ENCODE results near the gene HPRT1. TPM values are rescaled to one million over a fixed set of nuclear protein-coding genes. Genes with fewer than 3 reads are reported as not detected.

HPRT1 gene
- polyA plus RNA-seq, 1 donor (not counting 4 experiments of a cell fraction or from before 2014, with no cell fraction given): 48.1 TPM

- H3K4me2 ChIP-seq (ENCODE audit: control insufficient read depth, extremely low read depth, insufficient read depth, low read depth, low read length): no peak overlapping the region
- dilution Hi-C loops (cut with MboI; ENCODE audit: extremely low pct_ligation_motif_present, low sequenced_read_pairs): no loop called here
- no peaks in the 10 kb centered on the region for H3K27me3 ChIP-seq (ENCODE audit: control insufficient read depth, extremely low read depth, insufficient read depth, low read length)
- no peaks in the 10 kb centered on the region for H3K36me3 ChIP-seq (ENCODE audit: control insufficient read depth in 2 of 2, extremely low read depth in 1 of 2, insufficient read depth in 2 of 2, low read length in 2 of 2)
- H3K4me1 ChIP-seq (ENCODE audit: control insufficient read depth, extremely low read depth, insufficient read depth, low read length): no peaks in the 10 kb centered on the region
- H2AFZ ChIP-seq (ENCODE audit: control insufficient read depth, low read length): no peak overlapping the region
- no peak overlapping the region for H3K9ac ChIP-seq (ENCODE audit: control insufficient read depth, extremely low read depth, insufficient read depth, low read length)
- no peaks in the 10 kb centered on the region for H3K79me2 ChIP-seq (ENCODE audit: control insufficient read depth, insufficient read depth, low read length)
- FAIRE-seq (no peak), DNase-seq (ENCODE audit: low read depth, low spot score) (no peak)
- no peaks in the 10 kb centered on the region for H3K9me1 ChIP-seq (ENCODE audit: control insufficient read depth, extremely low read depth, insufficient read depth, low read length)
- no peaks in the 10 kb centered on the region for H3K9me3 ChIP-seq (ENCODE audit: control insufficient read depth, low read depth, low read length)
- H4K20me1 ChIP-seq (ENCODE audit: control insufficient read depth, extremely low read depth, insufficient read depth, low read length): no peaks in the 10 kb centered on the region
- TF ChIP-seq, protein P1, sequence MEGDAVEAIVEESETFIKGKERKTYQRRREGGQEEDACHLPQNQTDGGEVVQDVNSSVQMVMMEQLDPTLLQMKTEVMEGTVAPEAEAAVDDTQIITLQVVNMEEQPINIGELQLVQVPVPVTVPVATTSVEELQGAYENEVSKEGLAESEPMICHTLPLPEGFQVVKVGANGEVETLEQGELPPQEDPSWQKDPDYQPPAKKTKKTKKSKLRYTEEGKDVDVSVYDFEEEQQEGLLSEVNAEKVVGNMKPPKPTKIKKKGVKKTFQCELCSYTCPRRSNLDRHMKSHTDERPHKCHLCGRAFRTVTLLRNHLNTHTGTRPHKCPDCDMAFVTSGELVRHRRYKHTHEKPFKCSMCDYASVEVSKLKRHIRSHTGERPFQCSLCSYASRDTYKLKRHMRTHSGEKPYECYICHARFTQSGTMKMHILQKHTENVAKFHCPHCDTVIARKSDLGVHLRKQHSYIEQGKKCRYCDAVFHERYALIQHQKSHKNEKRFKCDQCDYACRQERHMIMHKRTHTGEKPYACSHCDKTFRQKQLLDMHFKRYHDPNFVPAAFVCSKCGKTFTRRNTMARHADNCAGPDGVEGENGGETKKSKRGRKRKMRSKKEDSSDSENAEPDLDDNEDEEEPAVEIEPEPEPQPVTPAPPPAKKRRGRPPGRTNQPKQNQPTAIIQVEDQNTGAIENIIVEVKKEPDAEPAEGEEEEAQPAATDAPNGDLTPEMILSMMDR (optimal IDR thresholded peaks at IDR 0.05 in 1 of 3, IDR thresholded peaks at IDR 0.05 in 1 of 3, conservative IDR thresholded peaks at IDR 0.05 in 1 of 3; ENCODE audit: extremely low read depth in 1 of 3, insufficient read depth in 2 of 3, low read length in 3 of 3): no peak
- no peak for TF ChIP-seq EZH2 (IDR thresholded peaks at IDR 0.05; ENCODE audit: low read length)
- H3K4me3 ChIP-seq (ENCODE audit: control insufficient read depth in 2 of 3, extremely low read depth in 1 of 3, insufficient read depth in 2 of 3, low read depth in 1 of 3, low read length in 3 of 3): no peak overlapping the region
- H3K27ac ChIP-seq (ENCODE audit: control insufficient read depth, insufficient read depth, low read length): no peak overlapping the region
Observed at GRCh38 chrX:134501941-134502340, 42.0 kb downstream of the HPRT1 start.

DNA sequence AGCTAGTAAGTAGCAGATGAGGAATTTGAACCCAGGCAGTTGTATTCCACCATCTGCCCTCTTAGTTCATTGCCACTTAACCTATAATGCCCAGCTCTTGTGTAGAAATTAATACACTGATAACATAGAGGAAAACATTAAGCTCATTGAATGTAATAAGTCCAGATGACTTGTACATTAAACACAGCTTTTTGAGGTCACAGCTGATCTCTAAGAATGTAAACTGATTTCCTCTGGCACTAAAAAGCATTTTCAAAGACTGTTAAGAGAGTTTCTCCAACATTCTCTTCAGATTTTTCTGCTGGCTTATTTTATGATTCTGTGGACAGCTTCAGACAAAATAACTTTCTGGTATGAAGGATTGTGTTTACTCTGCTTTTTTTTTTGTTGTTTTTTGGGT lies 42.7 kb downstream of the HPRT1 start:
- FAIRE-seq (no peak), DNase-seq (ENCODE audit: low read depth, low spot score) (no peak)
- TF ChIP-seq, protein P1 (optimal IDR thresholded peaks at IDR 0.05 in 1 of 3, IDR thresholded peaks at IDR 0.05 in 1 of 3, conservative IDR thresholded peaks at IDR 0.05 in 1 of 3; ENCODE audit: extremely low read depth in 1 of 3, insufficient read depth in 2 of 3, low read length in 3 of 3): no peak
- TF ChIP-seq EZH2 (IDR thresholded peaks at IDR 0.05; ENCODE audit: low read length): no peak
- H3K36me3 ChIP-seq (ENCODE audit: control insufficient read depth in 2 of 2, extremely low read depth in 1 of 2, insufficient read depth in 2 of 2, low read length in 2 of 2): no peaks in the 10 kb centered on the region
- no peaks in the 10 kb centered on the region for H4K20me1 ChIP-seq (ENCODE audit: control insufficient read depth, extremely low read depth, insufficient read depth, low read length)
- H3K9me3 ChIP-seq (ENCODE audit: control insufficient read depth, low read depth, low read length): no peaks in the 10 kb centered on the region
- no peak overlapping the region for H3K27ac ChIP-seq (ENCODE audit: control insufficient read depth, insufficient read depth, low read length)
- no peak overlapping the region for H2AFZ ChIP-seq (ENCODE audit: control insufficient read depth, low read length)
- H3K4me1 ChIP-seq (ENCODE audit: control insufficient read depth, extremely low read depth, insufficient read depth, low read length): no peaks in the 10 kb centered on the region
- no peak overlapping the region for H3K9ac ChIP-seq (ENCODE audit: control insufficient read depth, extremely low read depth, insufficient read depth, low read length)
- no peak overlapping the region for H3K4me2 ChIP-seq (ENCODE audit: control insufficient read depth, extremely low read depth, insufficient read depth, low read depth, low read length)
- H3K27me3 ChIP-seq (ENCODE audit: control insufficient read depth, extremely low read depth, insufficient read depth, low read length): no peaks in the 10 kb centered on the region
- H3K9me1 ChIP-seq (ENCODE audit: control insufficient read depth, extremely low read depth, insufficient read depth, low read length): no peaks in the 10 kb centered on the region
- no peak overlapping the region for H3K4me3 ChIP-seq (ENCODE audit: control insufficient read depth in 2 of 3, extremely low read depth in 1 of 3, insufficient read depth in 2 of 3, low read depth in 1 of 3, low read length in 3 of 3)
- dilution Hi-C loops (cut with MboI; ENCODE audit: extremely low pct_ligation_motif_present, low sequenced_read_pairs): no loop called here
- H3K79me2 ChIP-seq (ENCODE audit: control insufficient read depth, insufficient read depth, low read length): no peaks in the 10 kb centered on the region
